GM12872 (cell line): ENCODE results near the gene SRGAP1.

Source experiments
- CTCF ChIP-seq: IDR thresholded peaks from 3 replicates; pipeline ENCODE4 v1.5.1; 2011; ENCODE audit warnings: low read depth, mild to moderate bottlenecking, low read length, moderate library complexity; ENCODE audit not compliant: insufficient read depth

Gene SRGAP1

GRCh38 chr12:63874897-63875480, 30.5 kb downstream of the SRGAP1 start:
- no peak for TF ChIP-seq CTCF

GRCh38 chr12:63875703-63876102, 31.2 kb downstream of the SRGAP1 start:
- TF ChIP-seq CTCF: no peak

- no peak for TF ChIP-seq CTCF
These were observed 32.5 kb downstream of the SRGAP1 start for GRCh38 chr12:63876980-63877379.

- TF ChIP-seq CTCF: no peak
These were observed 33.2 kb downstream of the SRGAP1 start for GRCh38 chr12:63877693-63878092.

GRCh38 chr12:63880742-63881263, 36.3 kb downstream of the SRGAP1 start:
- TF ChIP-seq CTCF: no peak

GRCh38 chr12:63882844-63883243, 38.3 kb downstream of the SRGAP1 start:
- no peak for TF ChIP-seq CTCF

GRCh38 chr12:63885401-63885800, 40.9 kb downstream of the SRGAP1 start:
- no peak for TF ChIP-seq CTCF
